Measurements from ENCODE around the gene MPDZ.

DNA sequence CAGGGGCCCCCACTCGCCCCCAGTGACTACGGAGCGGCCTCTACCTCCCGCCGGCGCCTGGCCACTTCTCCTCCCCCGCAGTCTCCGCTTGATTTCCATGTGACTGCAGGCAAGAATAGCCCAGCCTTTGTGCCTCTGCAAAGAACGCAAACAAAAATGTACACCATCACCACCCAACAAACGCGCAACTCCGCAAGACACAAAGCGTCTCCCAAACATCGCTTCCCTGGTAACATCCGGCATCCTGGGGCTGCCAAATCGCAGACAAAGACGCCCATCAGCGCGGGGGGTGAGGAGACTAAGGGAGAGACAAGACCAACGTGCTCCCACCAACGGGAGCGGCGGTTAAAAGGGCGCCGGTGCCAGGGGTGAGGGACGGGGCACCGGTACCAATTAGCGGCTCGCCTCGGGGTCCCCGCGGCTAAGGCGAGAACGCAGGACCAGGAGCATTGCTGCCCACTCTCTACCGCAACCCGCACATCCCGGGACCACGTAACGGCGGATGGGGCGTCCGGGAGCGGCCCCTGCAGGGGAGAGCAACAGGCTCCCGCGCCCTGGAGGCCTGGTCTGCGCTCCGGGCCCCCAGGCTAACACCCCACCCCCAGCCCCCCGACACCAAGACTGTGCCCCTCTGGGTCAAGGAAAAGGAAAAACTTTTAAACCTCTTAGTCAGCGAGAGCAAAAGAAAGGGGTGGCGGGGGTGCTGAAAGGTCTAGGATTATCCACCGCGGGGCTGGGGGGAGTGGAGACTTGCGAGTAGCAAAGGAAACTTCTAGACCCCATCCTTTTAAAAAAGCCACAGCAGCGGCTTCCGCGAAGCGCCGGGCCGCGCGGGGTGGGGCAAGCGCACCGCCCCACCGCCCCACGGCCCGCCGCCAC, 885 bp downstream of the MPDZ start:
- TF ChIP-seq, protein P1, sequence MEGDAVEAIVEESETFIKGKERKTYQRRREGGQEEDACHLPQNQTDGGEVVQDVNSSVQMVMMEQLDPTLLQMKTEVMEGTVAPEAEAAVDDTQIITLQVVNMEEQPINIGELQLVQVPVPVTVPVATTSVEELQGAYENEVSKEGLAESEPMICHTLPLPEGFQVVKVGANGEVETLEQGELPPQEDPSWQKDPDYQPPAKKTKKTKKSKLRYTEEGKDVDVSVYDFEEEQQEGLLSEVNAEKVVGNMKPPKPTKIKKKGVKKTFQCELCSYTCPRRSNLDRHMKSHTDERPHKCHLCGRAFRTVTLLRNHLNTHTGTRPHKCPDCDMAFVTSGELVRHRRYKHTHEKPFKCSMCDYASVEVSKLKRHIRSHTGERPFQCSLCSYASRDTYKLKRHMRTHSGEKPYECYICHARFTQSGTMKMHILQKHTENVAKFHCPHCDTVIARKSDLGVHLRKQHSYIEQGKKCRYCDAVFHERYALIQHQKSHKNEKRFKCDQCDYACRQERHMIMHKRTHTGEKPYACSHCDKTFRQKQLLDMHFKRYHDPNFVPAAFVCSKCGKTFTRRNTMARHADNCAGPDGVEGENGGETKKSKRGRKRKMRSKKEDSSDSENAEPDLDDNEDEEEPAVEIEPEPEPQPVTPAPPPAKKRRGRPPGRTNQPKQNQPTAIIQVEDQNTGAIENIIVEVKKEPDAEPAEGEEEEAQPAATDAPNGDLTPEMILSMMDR (IDR thresholded peaks at IDR 0.05; ENCODE audit: low read length) = no peak
- TF ChIP-seq EZH2 (IDR thresholded peaks at IDR 0.05; ENCODE audit: borderline replicate concordance, low read length) = no peak

Data from OCI-LY1 (cell line).